Breast epithelium (tissue), 4 donors: ENCODE measurements around the gene AMY1B. TPM values are rescaled to one million over a fixed set of nuclear protein-coding genes. Genes with fewer than 3 reads are reported as not detected.
"Not testable (repeated sequence)": the region's sequence is repeated elsewhere in the genome, so short reads cannot be mapped to it uniquely, and the experiment has no call there.

Experiments used
- DNase-seq, 2 donors: peaks; one replicate each; pipeline ENCODE4 v3.0.0-alpha.2; 2019; ENCODE audit warnings: low spot score in 2 of 2
- H3K27ac ChIP-seq, 2 donors: fragments of 200-600 bp; sonication (generic) in 1 of 2; one replicate each; pipeline ENCODE4 v1.5.1; 2016 to 2019; ENCODE audit warnings: mild to moderate bottlenecking in 1 of 2
- H3K27me3 ChIP-seq, 2 donors: fragments of 200-600 bp; sonication (generic) in 1 of 2; one replicate each; pipeline versions ENCODE4 v1.5.1 to v1.6.0; 2017 to 2019; ENCODE audit warnings: control low read depth in 1 of 2, mild to moderate bottlenecking in 1 of 2
- H3K36me3 ChIP-seq: fragments of 200-600 bp; one replicate; pipeline ENCODE4 v1.5.1; 2019
- H3K4me1 ChIP-seq, 2 donors: fragments of 200-600 bp; sonication (generic); one replicate each; pipeline ENCODE4 v1.5.1; 2016 to 2019; ENCODE audit warnings: control low read depth in 1 of 2
- H3K4me3 ChIP-seq, 3 donors: fragments of 200-600 bp; sonication (generic); 1 replicate in 2 of 3; 2 replicates in 1 of 3; pipeline ENCODE4 v1.5.1; 2016 to 2019; ENCODE audit warnings: mild to moderate bottlenecking in 3 of 3, moderate library complexity in 2 of 3
- H3K9me3 ChIP-seq, 2 donors: fragments of 200-600 bp; sonication (generic) in 1 of 2; one replicate each; pipeline ENCODE4 v1.5.1; 2016 to 2019; ENCODE audit warnings: control low read depth in 1 of 2
- intact Hi-C: fragments of 100-400 bp; cut with DNase I; formaldehyde crosslinking; loops from one replicate; pipeline ENCODE4 v1.15.1; 2023; ENCODE audit warnings: low total_unique reads
- total RNA-seq, 3 donors: library from RNA; depleted of rRNA; stranded (reverse); fragments of >200 nt; gene quantifications; one replicate each; pipeline ENCODE4 v1.1.0, GENCODE V29; 2016

AMY1B gene
- total RNA-seq, 3 donors from 2014 or later, result not detected

- H3K4me1 ChIP-seq, H3K27me3 ChIP-seq, H3K4me3 ChIP-seq, DNase-seq, H3K36me3 ChIP-seq, H3K27ac ChIP-seq, H3K9me3 ChIP-seq, intact Hi-C loops: not testable (repeated sequence)
Observed at GRCh38 chr1:103654133-103654532, 41.9 kb downstream of the AMY1B start.

DNA sequence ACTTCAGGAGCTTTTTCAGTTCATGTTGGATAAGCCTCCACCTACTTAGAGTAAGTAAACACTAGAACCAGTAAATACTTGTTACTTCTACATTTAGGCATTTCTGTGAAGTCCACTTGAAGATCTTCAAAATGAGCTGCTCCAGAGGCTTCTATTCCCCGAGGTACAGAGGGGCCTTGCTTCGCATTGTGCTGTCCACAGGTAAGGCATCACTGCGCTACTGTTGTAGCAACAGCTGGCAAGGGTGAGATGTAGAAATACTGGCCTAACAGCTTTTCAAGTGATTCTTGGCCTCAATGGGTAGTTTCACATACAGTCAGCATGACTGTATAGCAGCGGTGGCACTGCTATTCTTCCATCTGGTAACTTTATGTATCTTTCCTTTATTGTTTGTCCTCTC, 45.1 kb downstream of the AMY1B start:
- H3K4me3 ChIP-seq, H3K27me3 ChIP-seq, H3K4me1 ChIP-seq, intact Hi-C loops, H3K36me3 ChIP-seq, DNase-seq, H3K9me3 ChIP-seq, H3K27ac ChIP-seq: not testable (repeated sequence)

GRCh38 chr1:103650305-103650704, 45.7 kb downstream of the AMY1B start:
- H3K9me3 ChIP-seq, H3K27ac ChIP-seq, H3K27me3 ChIP-seq, intact Hi-C loops, DNase-seq, H3K36me3 ChIP-seq, H3K4me3 ChIP-seq, H3K4me1 ChIP-seq: not testable (repeated sequence)

DNA sequence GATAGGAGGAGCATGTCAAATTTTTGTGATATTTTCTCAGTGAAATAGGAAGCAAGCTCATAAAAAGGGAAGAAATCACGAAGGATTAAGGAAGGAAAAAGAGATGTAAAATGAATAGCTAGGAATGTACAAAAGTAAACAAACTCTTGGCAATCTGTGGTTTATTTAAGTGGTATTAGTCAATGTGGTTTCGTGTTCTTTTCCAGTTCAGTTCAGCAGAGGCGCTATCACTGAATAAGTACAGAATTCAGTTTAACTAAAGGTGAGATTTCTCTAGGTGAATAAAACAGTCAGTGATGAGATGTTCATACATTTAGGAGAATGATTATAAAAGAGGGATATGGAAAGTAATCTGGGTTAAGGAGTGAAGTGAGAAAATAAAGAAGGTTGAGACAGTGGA, 52.1 kb downstream of the AMY1B start:
- H3K27ac ChIP-seq, intact Hi-C loops, H3K4me1 ChIP-seq, H3K27me3 ChIP-seq, H3K9me3 ChIP-seq, H3K4me3 ChIP-seq, H3K36me3 ChIP-seq, DNase-seq: not testable (repeated sequence)

- H3K36me3 ChIP-seq, H3K4me1 ChIP-seq, H3K4me3 ChIP-seq, H3K27me3 ChIP-seq, H3K27ac ChIP-seq, DNase-seq, H3K9me3 ChIP-seq, intact Hi-C loops: not testable (repeated sequence)
Observed at GRCh38 chr1:103641194-103641593, 54.8 kb downstream of the AMY1B start.

Other genes starting within 250 kb of the AMY1B start
- 10 to 100 TPM; 41.0 to 67.8 (median 58.7) TPM for gene RNPC3, start 170.5 kb downstream of the AMY1B start, total RNA-seq
- gene AMY2B, start 124.6 kb downstream of the AMY1B start, total RNA-seq, result 10 to 100 TPM; 47.2 to 79.0 (median 54.1) TPM
- 1 to 10 TPM in 1 of 3 donors, not detected in 2; 1.3 TPM for gene AMY2A, start 78.8 kb downstream of the AMY1B start, total RNA-seq
- not detected for gene AMY1A, start 40.5 kb downstream of the AMY1B start, total RNA-seq
- not detected for gene AMY1C, start 53.7 kb upstream of the AMY1B start, total RNA-seq